SHP77 (cell line): ENCODE results near the gene CRACDL.
A peak's percentile ranks its signal among the peaks of the same experiment; 100 is the strongest.
"Not testable (repeated sequence)": the region's sequence is repeated elsewhere in the genome, so short reads cannot be mapped to it uniquely, and the experiment has no call there.

Experiments used
- DNase-seq, 2 experiments: peaks; one replicate each; lab custom pipeline; 2025; lab: John Stamatoyannopoulos, UW

Gene CRACDL

DNA sequence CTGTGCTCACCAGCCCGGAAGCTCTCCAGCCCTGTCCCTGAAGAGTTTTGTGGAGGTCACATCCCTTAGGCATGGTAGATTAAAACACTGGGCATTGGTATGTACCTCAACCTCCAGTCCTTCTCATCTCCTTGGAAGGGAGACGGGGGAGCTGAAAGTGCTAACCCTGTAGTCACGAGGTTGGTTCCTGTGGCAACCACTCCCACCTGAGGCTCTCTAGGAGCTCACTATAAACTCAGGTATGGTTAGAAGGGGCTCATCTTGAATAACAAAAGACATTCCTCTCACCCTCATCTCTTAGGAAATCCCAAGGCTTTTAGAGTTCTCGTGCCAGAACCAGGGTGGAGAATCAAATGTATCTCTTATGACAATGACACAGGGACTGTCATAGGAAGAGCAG is 162.1 kb downstream of the CRACDL start:
- DNase-seq: no peak

DNA sequence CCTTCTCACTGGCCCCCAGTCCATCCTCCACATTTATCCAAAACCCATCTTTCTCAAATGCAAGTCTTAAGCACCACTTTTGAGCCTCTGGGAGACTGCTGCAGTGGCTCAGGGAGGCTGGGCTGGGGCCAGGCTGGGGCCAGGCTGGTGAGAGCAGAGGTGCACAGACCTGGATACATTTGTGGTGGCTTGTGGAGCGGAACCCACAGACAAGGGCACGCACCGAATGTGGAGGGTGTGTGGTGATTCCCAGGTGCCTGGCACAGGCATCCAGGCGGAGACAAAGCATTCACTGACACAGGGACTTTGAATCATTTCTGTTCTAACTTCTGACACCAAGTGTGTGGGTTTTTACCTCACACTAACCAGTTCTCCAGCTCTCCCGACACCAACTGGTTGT is 162.9 kb downstream of the CRACDL start:
- DNase-seq: no peak

DNA sequence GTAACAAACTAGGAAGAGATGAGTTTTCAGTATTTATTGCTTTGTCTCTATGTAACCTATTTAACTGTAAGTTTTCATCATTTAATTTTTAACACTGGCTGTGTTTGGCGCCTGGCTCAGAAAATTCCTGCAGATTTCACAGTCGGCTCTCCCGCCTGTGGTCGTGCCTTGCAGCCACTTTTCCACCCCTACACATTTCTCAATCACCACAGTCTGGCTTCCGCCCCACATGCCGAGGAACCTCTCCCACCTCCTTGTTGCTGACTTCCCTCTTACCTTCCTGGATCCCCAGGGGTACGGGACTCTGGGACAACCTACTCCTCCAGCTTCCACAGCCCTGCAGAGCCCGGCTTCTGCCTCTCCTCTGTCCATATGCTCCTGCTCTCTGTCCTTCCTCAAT is 163.5 kb downstream of the CRACDL start:
- DNase-seq: no peak

DNA sequence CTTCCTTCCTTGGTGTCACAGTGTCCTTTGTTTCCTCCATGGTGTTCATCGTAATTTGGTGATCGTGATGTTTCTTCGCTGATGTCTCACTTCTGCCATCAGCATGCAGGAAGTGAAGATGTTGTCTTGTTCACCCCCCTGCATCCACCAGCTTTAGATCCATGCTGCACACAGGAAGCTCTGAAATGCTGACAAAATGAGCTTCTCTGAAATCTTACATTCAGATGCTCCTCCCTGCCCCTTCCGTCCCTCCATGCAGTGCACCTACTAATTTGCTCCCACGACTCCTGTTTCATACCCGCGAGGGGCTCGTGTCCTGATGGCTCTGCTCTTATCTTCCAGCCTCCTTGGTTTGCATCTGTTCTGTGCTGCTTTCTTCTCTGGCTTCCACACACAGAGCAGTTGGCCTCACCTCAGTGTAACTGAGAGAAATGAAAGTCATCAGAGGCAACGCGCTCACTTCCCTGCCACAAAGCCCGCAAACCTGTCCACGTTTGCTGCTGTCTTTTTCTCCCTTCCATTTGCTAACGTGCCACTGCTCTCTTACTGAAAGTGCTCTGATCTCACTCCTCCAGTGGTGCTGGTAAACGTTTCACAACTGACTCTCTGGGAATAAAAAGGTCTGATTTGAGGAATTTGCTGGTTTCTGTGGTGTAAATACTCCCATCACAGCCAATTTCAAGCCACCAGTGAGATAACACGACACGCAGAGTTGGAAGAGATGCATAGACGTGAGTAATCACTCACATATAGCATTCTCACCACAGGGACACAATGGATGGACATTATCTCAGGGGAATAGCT is 164.1 kb downstream of the CRACDL start:
- no peak for DNase-seq

DNA sequence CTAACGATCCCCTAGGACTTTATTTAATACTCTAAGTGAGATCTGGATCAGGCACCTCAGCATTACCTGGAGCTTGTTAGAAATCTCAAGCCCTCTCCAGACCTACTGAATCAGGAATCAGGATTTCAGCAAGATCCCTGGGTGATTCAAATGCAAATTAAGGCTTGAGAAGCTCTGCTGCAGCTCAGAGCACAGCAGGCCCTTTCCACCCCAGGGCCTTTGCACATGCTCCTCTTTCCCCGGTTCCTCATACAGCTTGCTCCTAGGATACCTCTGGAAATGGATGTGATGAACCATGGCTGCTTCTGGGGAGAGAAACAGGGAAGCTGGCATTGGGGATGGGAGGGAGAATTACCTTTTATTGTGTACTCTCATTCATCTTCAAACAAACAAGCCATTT is 164.8 kb downstream of the CRACDL start:
- DNase-seq: no peak

DNA sequence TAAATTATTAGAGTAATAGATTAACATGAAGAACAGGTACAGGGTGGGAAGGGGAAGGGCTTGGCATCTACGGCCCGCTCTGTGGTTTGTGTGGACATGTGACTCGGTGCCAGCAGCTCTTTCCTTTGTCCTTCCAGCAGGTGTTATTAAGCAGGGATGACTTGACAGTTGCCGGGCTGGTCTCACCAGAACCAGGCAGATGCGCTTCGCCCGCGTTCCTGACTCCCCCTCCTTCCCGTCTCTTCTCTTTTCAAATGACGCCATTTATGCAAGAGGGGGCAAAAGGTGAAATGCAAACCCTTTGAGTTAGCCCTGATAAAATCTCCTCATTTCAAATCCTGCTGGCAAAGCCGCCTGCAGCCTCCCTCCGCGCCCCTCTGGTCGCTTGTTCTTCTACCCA is 166.2 kb downstream of the CRACDL start:
- DNase-seq: peak; percentile 96 to 97

DNA sequence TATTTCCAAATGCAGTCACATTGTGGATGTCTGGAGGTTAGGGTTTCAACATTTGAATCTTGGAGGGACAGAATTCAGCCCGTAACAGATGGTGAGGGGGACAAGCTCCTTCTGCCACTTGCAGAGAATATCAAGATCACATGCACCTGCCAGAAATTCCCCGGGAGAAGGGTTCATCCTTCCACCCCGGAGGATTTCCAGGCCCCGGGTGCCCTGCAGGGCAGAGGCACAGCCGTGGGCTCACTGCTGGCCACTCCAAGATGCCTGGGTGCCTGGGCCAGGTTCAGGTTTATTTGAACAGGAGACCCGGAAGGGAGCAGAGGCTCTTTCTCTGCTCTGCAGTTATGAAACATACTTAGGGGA is 166.9 kb downstream of the CRACDL start:
- peak in 1 of 2 experiments; percentile 26 for DNase-seq

DNA sequence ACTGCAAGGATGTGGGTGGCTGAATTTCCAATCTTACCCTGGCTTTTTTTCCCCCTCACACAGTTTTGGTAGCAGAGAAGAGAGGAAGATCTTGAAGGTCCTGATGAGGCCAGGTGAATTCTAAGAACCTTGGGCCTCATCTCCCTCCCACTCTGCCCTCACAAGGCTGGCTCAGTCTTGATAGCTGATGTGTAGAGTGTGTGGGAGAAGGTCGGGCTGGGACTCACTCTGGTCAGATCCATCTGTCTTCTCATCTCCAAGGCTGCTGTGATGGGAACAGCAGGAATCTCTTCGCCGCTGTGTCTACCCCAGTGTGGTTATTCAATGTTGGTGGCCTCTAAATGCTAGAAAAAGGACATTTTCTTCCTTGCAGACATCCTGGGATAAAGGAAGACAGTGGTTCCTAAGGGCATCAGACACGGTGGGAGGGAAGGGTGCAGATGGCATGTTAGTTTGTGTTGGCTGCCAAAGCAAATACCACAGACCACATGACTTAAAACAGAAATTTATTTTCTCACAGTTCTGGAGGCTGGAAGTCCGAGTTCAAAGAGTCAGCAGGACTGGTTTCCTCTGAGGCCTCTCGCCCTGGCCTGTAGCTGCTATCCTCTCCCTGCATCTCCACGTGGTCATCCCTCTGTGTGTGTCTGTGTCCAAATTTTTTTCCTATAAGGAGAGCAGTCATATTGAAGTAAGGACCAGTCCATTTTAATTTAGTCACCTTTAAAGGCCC is 167.5 kb downstream of the CRACDL start:
- peak; percentile 53 to 72 for DNase-seq

DNA sequence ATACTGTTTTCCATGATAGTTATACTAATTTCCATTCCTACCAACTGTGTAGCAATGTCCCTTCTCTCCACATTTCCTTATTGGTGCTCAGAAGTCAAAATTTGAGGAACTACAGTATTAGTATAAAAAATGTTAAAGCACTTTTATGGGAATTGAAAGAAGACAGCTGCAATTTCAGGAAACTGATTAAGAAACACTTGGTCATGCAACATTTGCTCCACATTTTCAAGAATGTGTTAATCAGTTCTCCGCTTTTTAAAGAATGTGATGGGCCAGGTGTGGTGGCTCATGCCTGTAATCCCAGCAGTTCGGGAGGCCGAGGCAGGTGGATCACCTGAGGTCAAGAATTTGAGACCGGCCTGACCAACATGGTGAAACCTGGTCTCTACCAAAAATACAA is 171.5 kb downstream of the CRACDL start:
- DNase-seq: no peak

DNA sequence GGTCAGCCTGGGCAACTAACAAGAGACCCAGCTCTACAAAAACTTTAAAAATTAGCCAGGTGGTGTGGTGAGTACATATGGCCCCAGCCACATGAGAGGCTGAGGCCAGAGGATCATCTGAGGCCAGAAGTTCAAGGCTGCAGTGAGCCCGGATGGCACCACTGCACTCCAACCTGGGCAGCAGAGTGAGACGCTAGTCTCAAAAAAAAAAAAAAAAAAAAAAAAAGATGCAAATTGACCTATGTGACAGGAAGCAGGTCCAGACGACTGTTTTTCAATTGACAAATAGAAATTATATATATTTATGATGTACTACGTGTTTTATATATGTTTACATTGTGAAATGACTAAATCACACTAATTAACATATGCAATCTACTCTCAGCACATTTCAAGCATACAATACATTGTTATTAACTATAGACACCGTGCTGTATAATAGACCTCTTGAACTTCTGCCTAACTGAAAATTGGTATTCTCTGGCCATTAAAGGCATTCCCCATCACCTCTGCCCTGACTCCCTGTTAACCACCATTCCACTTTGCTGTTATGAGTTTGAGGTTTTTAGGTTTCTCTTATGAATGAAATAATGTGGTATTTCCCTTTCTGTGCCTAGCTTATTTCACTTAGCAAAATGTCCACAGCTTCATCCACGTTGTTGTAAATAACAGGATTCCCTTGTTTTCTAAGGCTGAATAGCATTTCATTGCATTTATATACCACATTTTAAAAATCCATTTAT is 172.6 kb downstream of the CRACDL start:
- no peak for DNase-seq

DNA sequence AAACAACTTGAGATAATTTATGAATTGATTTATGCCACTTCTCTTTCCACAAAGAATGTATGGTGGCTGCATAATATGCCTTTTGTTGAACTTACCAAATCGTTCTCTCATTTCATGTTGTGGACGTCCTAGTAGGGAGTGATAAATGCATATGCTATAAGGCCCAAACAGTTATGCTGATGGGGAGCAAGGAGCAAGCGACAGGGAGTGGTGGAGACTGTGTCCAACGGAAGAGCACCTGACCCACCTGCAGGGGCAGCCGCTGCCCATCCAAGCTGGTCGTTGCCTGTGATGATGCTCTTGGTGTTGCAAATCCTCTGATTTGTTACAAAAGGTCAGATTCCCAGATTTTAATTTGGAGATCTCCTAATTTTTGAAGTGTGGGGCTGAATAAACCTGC is 174.1 kb downstream of the CRACDL start:
- no peak for DNase-seq

DNA sequence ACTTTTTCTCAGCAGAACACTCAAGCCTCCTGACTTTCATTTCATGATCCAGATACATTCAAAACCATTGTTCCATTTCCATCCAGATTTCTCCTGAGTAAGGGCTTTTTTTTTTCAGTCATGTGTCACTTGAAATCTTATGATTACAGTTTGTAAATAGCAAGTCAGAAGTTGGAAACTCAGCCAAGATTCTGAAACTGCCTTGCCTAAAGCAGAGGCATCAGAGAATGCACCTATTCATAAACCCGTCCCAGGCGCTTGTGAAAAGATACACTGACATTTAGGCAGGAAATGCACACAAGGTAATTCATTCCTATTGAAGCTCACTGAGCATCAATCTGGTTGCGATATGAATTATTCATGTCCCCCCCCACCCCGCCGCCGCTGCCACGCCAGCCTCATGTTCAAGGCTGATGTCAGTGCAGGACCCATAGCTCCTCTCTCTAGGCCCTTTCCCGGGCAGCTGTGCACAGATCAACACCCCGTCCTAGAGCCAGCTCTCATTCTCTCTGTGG is 174.7 kb downstream of the CRACDL start:
- peak in 1 of 2 experiments; percentile 7 for DNase-seq

DNA sequence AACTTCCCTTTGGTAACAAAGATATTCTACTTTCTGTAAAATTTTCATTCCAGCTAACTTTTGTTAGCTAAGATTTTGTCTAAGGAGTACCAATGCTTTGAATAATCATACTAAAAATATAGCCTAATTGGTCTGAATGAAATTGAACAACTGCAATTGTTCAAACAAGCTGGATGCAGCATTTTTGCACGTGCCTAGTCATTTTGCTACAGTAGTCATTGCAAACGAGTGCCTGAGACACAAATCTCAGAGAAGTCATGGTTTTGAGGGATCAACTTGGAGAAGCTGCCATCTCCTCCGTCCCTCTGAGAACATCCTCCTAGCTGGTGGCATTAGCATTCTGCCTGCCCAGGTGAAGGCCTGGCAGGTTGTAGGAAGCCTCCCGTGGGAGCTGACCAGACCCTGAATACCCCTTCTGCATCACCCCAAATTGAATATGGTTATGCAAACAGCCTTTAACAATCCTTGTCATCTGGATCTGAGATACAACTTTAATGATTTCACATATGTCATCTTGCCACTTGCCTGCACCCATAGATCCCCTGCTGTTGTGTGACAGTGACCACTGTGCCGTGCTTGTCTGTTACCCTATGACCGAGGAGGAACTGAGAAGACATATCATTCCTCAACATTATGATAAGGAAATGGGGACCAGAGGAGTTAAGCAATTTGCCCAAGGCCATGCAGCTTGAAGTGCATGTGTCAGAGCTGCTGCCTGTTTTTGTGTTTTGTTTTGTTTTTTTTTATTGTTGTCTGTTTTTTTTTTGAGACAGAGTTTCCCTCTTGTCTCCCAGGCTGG is 176.0 kb downstream of the CRACDL start:
- DNase-seq: no peak

DNA sequence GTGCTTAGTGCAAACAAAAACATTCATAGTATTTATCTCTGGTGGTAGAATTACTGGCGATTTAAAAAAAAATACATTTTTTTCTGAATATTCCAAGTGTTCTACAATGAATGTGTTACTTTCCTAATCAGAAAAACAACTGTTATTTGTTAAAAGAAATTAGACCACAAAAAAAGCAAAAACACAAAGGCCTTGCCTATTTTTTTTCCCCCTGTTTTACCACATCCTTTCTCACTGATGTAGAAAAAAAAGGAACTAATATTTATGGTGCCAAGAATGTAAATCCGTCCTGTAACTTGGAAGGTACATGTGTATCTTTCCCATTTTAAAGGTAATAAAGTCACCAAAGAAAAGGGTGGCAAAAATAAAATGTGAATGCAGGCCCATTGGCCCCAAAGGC is 176.7 kb downstream of the CRACDL start:
- DNase-seq: no peak

DNA sequence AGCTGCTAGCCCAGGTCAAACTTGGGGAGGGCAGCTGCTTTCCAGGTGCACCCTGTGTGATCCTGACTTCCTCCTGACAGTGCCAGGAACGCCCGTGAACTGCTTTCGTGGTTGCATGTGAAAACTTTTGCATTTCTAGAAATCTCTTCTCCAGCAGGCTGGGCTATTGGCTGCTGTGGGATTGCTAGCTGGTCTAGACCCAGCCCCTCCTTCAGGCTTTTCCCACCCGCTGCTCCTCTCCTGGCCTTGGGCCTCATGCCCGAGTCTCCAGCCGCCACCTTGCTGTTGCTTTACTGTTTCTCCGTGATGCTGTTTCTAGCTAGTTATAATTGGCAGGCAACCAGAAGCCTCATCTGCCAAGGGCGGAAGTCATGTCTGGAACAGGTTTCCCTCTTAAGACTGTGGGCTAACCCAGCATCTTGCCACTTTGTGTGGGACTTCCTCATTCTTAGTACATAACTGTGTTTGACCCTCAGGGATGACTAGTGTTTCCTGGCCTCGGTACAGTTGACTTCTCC is 178.1 kb downstream of the CRACDL start:
- DNase-seq: peak; percentile 21 to 53

DNA sequence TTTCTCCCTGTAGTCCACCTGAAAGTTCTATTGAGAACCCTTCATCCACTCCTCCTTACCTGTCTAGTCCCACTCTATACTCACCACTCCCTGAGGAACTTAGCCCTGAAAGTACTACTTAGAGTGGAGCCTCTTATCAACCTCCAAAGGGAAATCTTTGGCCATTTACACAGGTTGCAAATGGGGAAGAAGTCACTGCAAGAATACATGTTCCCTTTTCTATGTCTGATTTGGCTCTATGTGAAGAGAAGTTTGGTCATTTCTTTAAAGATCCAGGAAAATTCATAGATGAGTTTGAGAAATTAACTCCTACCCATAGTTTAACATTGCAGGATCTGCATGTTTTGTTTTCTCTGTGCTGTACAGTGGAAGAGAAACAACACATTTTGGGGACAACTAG is 182.2 kb downstream of the CRACDL start:
- no peak for DNase-seq

DNA sequence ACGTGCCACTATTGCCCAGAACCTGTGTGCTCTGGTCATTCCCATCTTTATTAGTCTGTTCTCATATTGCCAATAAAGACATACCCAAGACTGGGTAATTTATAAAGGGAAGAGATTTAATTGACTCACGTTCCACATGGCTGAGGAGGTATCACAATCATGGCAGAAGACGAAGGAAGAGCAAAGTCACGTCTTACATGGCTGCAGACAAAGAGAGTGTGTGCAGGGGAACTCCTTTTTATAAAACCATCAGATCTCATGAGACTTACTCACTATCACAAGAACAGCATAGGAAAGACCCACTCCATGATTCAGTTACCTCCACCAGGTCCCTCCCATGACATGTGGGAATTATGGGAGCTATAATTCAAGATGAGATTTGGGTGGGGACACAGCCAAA is 183.3 kb downstream of the CRACDL start:
- DNase-seq: not testable (repeated sequence)

DNA sequence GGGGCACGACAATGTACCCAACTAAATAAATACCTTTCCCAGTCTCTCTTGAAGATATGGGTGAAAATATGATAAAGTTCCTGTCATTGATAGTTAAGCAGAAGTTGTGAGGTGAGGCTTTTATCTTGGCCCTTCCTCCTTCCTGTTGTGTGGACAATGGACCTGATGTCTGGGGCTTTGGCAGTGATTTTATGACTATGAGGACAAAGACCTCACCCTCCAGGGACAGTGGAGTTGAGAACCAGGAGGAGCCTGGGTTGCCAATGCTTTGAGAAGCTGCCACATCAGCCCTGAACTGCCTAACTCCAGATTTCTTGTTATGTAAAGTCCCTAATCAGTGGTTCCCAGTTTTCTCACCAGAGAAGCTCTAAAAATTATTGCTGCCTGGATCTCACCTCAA is 184.3 kb downstream of the CRACDL start:
- DNase-seq: no peak

DNA sequence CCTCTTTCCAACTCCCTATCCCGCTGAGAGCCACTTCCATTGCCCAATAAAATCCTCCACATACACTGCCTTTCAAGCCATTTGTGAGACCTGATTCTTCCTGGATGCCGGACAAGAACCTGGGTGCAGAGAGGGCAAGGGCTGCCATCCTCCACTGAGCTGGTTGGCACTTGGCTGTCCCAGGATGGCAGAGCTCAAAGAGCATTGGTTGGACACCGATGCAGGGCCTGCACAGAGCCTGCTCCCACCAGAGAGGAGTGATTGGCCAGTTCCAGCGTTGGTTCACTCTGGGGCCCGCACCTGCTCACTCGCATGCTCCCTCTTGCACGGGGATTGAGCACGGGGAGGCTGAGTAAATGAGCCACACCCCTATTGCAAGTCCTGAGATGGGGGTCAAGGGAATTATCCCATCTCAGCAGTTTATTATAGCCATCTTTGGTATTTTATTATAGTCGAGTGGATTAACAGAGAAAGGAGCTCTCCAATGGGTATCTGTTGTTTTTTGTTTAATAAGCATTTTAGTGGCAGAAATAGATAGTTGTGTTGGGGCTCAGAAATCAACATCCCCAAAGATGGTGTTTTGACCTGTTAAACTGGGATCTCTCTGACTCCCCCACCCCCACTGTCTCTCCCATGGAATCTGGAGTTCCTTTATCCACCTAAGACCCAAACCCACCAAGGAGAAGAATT is 185.3 kb downstream of the CRACDL start:
- DNase-seq: no peak

DNA sequence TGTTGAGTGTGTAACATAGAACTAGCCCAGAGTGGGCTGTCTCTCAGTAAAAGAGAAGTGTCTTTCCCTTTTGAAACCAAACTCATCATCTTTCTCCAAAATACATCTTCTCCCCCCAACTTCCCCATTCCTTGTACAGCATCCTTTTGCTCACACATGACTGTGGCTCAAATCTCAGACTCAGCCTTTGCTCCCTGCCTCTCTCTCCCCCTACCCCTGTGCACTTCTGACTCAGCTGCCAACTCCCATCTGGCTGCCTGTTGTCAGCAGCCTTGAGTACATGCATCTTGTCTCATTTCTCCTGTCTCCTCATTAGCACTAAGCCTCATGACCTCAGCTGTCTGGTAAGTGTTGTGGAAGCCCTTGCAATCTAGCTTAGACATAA is 187.0 kb downstream of the CRACDL start:
- DNase-seq: no peak
